ENCODE measurements around the gene OR56A3.

The OR56A3 gene

GRCh38 chr11:5923794-5924193 is 18.3 kb upstream of the OR56A3 start:
- TF ChIP-seq CTCF (IDR thresholded peaks at IDR 0.05; ENCODE audit: low read depth, low read length, missing control alignments) = no peak
- DNase-seq (ENCODE audit: low read depth) = no peak
- no peak overlapping the region for H3K4me3 ChIP-seq (ENCODE audit: low read depth, low read length)
- in situ Hi-C loops (cut with HindIII; ENCODE audit: low sequenced_read_pairs) = no loop called here

GRCh38 chr11:5928271-5928670 is 13.8 kb upstream of the OR56A3 start:
- TF ChIP-seq CTCF (IDR thresholded peaks at IDR 0.05; ENCODE audit: low read depth, low read length, missing control alignments) = no peak
- H3K4me3 ChIP-seq (ENCODE audit: low read depth, low read length) = no peak overlapping the region
- DNase-seq (ENCODE audit: low read depth) = no peak
- in situ Hi-C loops (cut with HindIII; ENCODE audit: low sequenced_read_pairs) = no loop called here

- no peak for DNase-seq (ENCODE audit: low read depth)
- TF ChIP-seq CTCF (IDR thresholded peaks at IDR 0.05; ENCODE audit: low read depth, low read length, missing control alignments) = no peak
- in situ Hi-C loops (cut with HindIII; ENCODE audit: low sequenced_read_pairs) = no loop called here
- H3K4me3 ChIP-seq (ENCODE audit: low read depth, low read length) = no peak overlapping the region
Observed at GRCh38 chr11:5928811-5929210, 13.2 kb upstream of the OR56A3 start.

GRCh38 chr11:5929571-5930368 is 12.3 kb upstream of the OR56A3 start:
- in situ Hi-C loops (cut with HindIII; ENCODE audit: low sequenced_read_pairs) = no loop called here

GRCh38 chr11:5930614-5931013 is 11.4 kb upstream of the OR56A3 start:
- in situ Hi-C loops (cut with HindIII; ENCODE audit: low sequenced_read_pairs) = no loop called here
- no peak for TF ChIP-seq CTCF (IDR thresholded peaks at IDR 0.05; ENCODE audit: low read depth, low read length, missing control alignments)
- no peak for DNase-seq (ENCODE audit: low read depth)

More at GRCh38 chr11:5929571-5930368, 12.3 kb upstream of the OR56A3 start:
- DNase-seq (ENCODE audit: low read depth) = no peak
- TF ChIP-seq CTCF (IDR thresholded peaks at IDR 0.05; ENCODE audit: low read depth, low read length, missing control alignments) = no peak
- H3K4me3 ChIP-seq (ENCODE audit: low read depth, low read length) = no peak overlapping the region

GRCh38 chr11:5931061-5931460 is 11.0 kb upstream of the OR56A3 start:
- in situ Hi-C loops (cut with HindIII; ENCODE audit: low sequenced_read_pairs) = no loop called here
- DNase-seq (ENCODE audit: low read depth) = no peak
- TF ChIP-seq CTCF (IDR thresholded peaks at IDR 0.05; ENCODE audit: low read depth, low read length, missing control alignments) = no peak
- no peak overlapping the region for H3K4me3 ChIP-seq (ENCODE audit: low read depth, low read length)

More at GRCh38 chr11:5930614-5931013, 11.4 kb upstream of the OR56A3 start:
- H3K4me3 ChIP-seq (ENCODE audit: low read depth, low read length) = no peak overlapping the region

Data from astrocyte of the cerebellum (primary cell).